Uterus (tissue), 2 donors: ENCODE measurements around the gene BCKDK.

ENCODE experiments used
- CTCF ChIP-seq, 4 experiments: fragments of 200-600 bp in 2 of 4; fragments of 450-650 bp in 2 of 4; sonication (generic) in 2 of 4; IDR thresholded peaks; one replicate each; pipeline ENCODE4 v1.5.1; 2016 to 2019; ENCODE audit warnings: antibody characterized with exemption in 4 of 4, mild to moderate bottlenecking in 2 of 4, moderate library complexity in 1 of 4
- POLR2A ChIP-seq, 2 donors: fragments of 450-650 bp; IDR thresholded peaks; one replicate each; pipeline ENCODE4 v1.6.1; 2016; ENCODE audit warnings: antibody characterized with exemption in 2 of 2, mild to moderate bottlenecking in 1 of 2, moderate library complexity in 1 of 2

- TF ChIP-seq CTCF (IDR thresholded peaks at IDR 0.05), result peak; percentile 74 to 91 (median 78)
- no peak for TF ChIP-seq POLR2A (IDR thresholded peaks at IDR 0.05)
Observed at GRCh38 chr16:31105677-31106213, 2.4 kb upstream of the BCKDK start.
